Measurements from ENCODE around the gene MPPED1.

GRCh38 chr22:43435851-43436811 is 24.3 kb downstream of the MPPED1 start:
- TF ChIP-seq CEBPB (IDR thresholded peaks at IDR 0.05) (no peak), RAD21 (IDR thresholded peaks at IDR 0.05; ENCODE audit: low read depth) (no peak)
